Tibial artery (tissue), 4 donors: ENCODE results near the gene NUMB.

Experiments used
- DNase-seq, 2 donors: peaks; one replicate each; pipeline ENCODE4 v3.0.0-alpha.2; 2019
- H3K27ac ChIP-seq, 2 donors: fragments of 200-600 bp; sonication (generic) in 1 of 2; 1 replicate in 1 of 2; 2 replicates in 1 of 2; pipeline ENCODE4 v1.5.1; 2018 to 2019; ENCODE audit warnings: mild to moderate bottlenecking in 1 of 2
- H3K27me3 ChIP-seq, 2 donors: fragments of 200-600 bp; sonication (generic) in 1 of 2; one replicate each; pipeline versions ENCODE4 v1.5.1 to v1.6.0; 2016 to 2019
- H3K36me3 ChIP-seq, 3 donors: fragments of 200-600 bp; sonication (generic) in 2 of 3; one replicate each; pipeline ENCODE4 v1.5.1; 2016 to 2019; ENCODE audit warnings: mild to moderate bottlenecking in 2 of 3
- H3K4me1 ChIP-seq, 4 donors: fragments of 200-600 bp; sonication (generic) in 2 of 4; 1 replicate in 3 of 4; 2 replicates in 1 of 4; pipeline ENCODE4 v1.5.1; 2016 to 2019
- H3K4me3 ChIP-seq, 2 donors: fragments of 200-600 bp; sonication (generic) in 1 of 2; 1 replicate in 1 of 2; 2 replicates in 1 of 2; pipeline ENCODE4 v1.5.1; 2018 to 2019; ENCODE audit warnings: mild to moderate bottlenecking in 2 of 2
- H3K9me3 ChIP-seq, 3 donors: fragments of 200-600 bp; sonication (generic) in 1 of 3; one replicate each; pipeline ENCODE4 v1.5.1; 2016 to 2019
- CTCF ChIP-seq, 2 experiments: fragments of 200-600 bp in 1 of 2; fragments of 450-650 bp in 1 of 2; IDR thresholded peaks; one replicate each; pipeline ENCODE4 v1.5.1; 2017 to 2019; ENCODE audit warnings: antibody characterized with exemption in 2 of 2, mild to moderate bottlenecking in 1 of 2, moderate library complexity in 1 of 2
- intact Hi-C: fragments of 100-400 bp; cut with DNase I; formaldehyde crosslinking; loops from one replicate; pipeline ENCODE4 v1.15.0; 2023; ENCODE audit warnings: low total_unique reads

NUMB gene

GRCh38 chr14:73333031-73333430 is 125.3 kb downstream of the NUMB start:
- no peaks in the 10 kb centered on the region for H3K4me1 ChIP-seq
- no peaks in the 10 kb centered on the region for H3K9me3 ChIP-seq
- no peak for DNase-seq
- intact Hi-C loops = no loop called here
- no peak overlapping the region for H3K27ac ChIP-seq
- TF ChIP-seq CTCF (IDR thresholded peaks at IDR 0.05) = no peak
- no peaks in the 10 kb centered on the region for H3K36me3 ChIP-seq
- no peak overlapping the region for H3K4me3 ChIP-seq
- H3K27me3 ChIP-seq = no peaks in the 10 kb centered on the region

GRCh38 chr14:73325630-73326299 is 132.6 kb downstream of the NUMB start:
- DNase-seq = no peak
- Histone ChIP-seq H3K9me3 (no peaks in the 10 kb centered on the region), H3K27me3 (no peaks in the 10 kb centered on the region), H3K36me3 (peaks cover 0 to 6% (median 0%) of the 10 kb centered on the region in 3 donors), H3K4me1 (no peaks in the 10 kb centered on the region), H3K27ac (no peak overlapping the region), H3K4me3 (no peak overlapping the region)
- TF ChIP-seq CTCF (IDR thresholded peaks at IDR 0.05) = no peak
- intact Hi-C loops = no loop called here

- H3K27me3 ChIP-seq = no peaks in the 10 kb centered on the region
- DNase-seq = no peak
- H3K36me3 ChIP-seq = peaks cover 0 to 6% (median 0%) of the 10 kb centered on the region in 3 donors
- intact Hi-C loops = no loop called here
- H3K4me3 ChIP-seq = no peak overlapping the region
- no peak overlapping the region for H3K27ac ChIP-seq
- no peaks in the 10 kb centered on the region for H3K4me1 ChIP-seq
- no peaks in the 10 kb centered on the region for H3K9me3 ChIP-seq
- no peak for TF ChIP-seq CTCF (IDR thresholded peaks at IDR 0.05)
These were observed 133.3 kb downstream of the NUMB start for GRCh38 chr14:73325063-73325462.

- no peak for TF ChIP-seq CTCF (IDR thresholded peaks at IDR 0.05)
- no peak for DNase-seq
- Histone ChIP-seq H3K27ac (no peak overlapping the region), H3K36me3 (peaks cover 0 to 6% (median 0%) of the 10 kb centered on the region in 3 donors), H3K4me1 (no peaks in the 10 kb centered on the region), H3K27me3 (no peaks in the 10 kb centered on the region), H3K9me3 (no peaks in the 10 kb centered on the region), H3K4me3 (no peak overlapping the region)
- intact Hi-C loops = no loop called here
These were observed 133.8 kb downstream of the NUMB start for GRCh38 chr14:73324533-73324932.

- Histone ChIP-seq H3K4me3 (no peak overlapping the region), H3K36me3 (peaks cover 0 to 8% (median 0%) of the 10 kb centered on the region in 3 donors), H3K27me3 (no peaks in the 10 kb centered on the region), H3K27ac (no peak overlapping the region), H3K9me3 (no peaks in the 10 kb centered on the region), H3K4me1 (no peaks in the 10 kb centered on the region)
- no peak for DNase-seq
- intact Hi-C loops = no loop called here
- no peak for TF ChIP-seq CTCF (IDR thresholded peaks at IDR 0.05)
These were observed 134.4 kb downstream of the NUMB start for GRCh38 chr14:73323896-73324399.
